Tibial nerve (tissue), 4 donors: ENCODE data around the gene BCHE.

ENCODE experiments used
- CTCF ChIP-seq, 5 experiments: fragments of 200-600 bp in 3 of 5; fragments of 450-650 bp in 2 of 5; sonication (generic) in 3 of 5; IDR thresholded peaks; one replicate each; pipeline ENCODE4 v1.5.1; 2016 to 2019; ENCODE audit warnings: antibody characterized with exemption in 5 of 5, mild to moderate bottlenecking in 3 of 5, moderate library complexity in 2 of 5
- EP300 ChIP-seq, 2 donors: sonication (generic); formaldehyde crosslinking; IDR thresholded peaks; one replicate each; pipeline ENCODE4 v1.6.1; 2017; ENCODE audit warnings: antibody characterized with exemption in 2 of 2, mild to moderate bottlenecking in 1 of 2
- POLR2A ChIP-seq, 2 donors: fragments of 450-650 bp; IDR thresholded peaks; one replicate each; pipeline ENCODE4 v1.6.1; 2017; ENCODE audit warnings: antibody characterized with exemption in 2 of 2, mild to moderate bottlenecking in 2 of 2, moderate library complexity in 2 of 2

GRCh38 chr3:165859061-165859460, 21.8 kb upstream of the BCHE start:
- TF ChIP-seq CTCF (IDR thresholded peaks at IDR 0.05) (no peak), POLR2A (IDR thresholded peaks at IDR 0.05) (no peak), EP300 (IDR thresholded peaks at IDR 0.05) (no peak)
